HS-5 (cell line): Measurements from ENCODE around the gene KRT2.
"Not testable (repeated sequence)": the region's sequence is repeated elsewhere in the genome, so short reads cannot be mapped to it uniquely, and the experiment has no call there.

Experiments used
- DNase-seq: peaks from one replicate; pipeline ENCODE4 v3.0.0-alpha.2; 2012; ENCODE audit warnings: low read depth

KRT2 gene

GRCh38 chr12:52684431-52684830 is 32.4 kb upstream of the KRT2 start:
- DNase-seq: no peak

GRCh38 chr12:52683575-52684300 is 31.7 kb upstream of the KRT2 start:
- no peak for DNase-seq

GRCh38 chr12:52682938-52683574 is 31.0 kb upstream of the KRT2 start:
- DNase-seq: no peak

GRCh38 chr12:52682381-52682660 is 30.3 kb upstream of the KRT2 start:
- DNase-seq: no peak

GRCh38 chr12:52681526-52682380 is 29.7 kb upstream of the KRT2 start:
- DNase-seq: no peak

- no peak for DNase-seq
These were observed 28.4 kb upstream of the KRT2 start, which contains the start of gene KRT1 for GRCh38 chr12:52680363-52680762. TSS of gene KRT1 (minus strand) at chr12:52680407. CDS start at chr12:52680348, 59 bp downstream.

GRCh38 chr12:52679875-52680274 is 27.9 kb upstream of the KRT2 start:
- no peak for DNase-seq

GRCh38 chr12:52677671-52678070 is 25.7 kb upstream of the KRT2 start:
- no peak for DNase-seq

- no peak for DNase-seq
These were observed 25.1 kb upstream of the KRT2 start for GRCh38 chr12:52677126-52677525.

GRCh38 chr12:52676163-52676562 is 24.2 kb upstream of the KRT2 start:
- DNase-seq: no peak

GRCh38 chr12:52675301-52675701 is 23.3 kb upstream of the KRT2 start:
- DNase-seq: no peak

- DNase-seq: no peak
These were observed 22.4 kb upstream of the KRT2 start for GRCh38 chr12:52674433-52674775.

- DNase-seq: no peak
These were observed 21.9 kb upstream of the KRT2 start for GRCh38 chr12:52673713-52674432.

GRCh38 chr12:52673217-52673616 is 21.2 kb upstream of the KRT2 start:
- DNase-seq: no peak

GRCh38 chr12:52672321-52672933 is 20.4 kb upstream of the KRT2 start:
- DNase-seq: peak; percentile 11

GRCh38 chr12:52670961-52671360 is 18.9 kb upstream of the KRT2 start:
- DNase-seq: no peak

GRCh38 chr12:52670506-52670905 is 18.5 kb upstream of the KRT2 start:
- no peak for DNase-seq

- not testable (repeated sequence) for DNase-seq
These were observed 17.9 kb upstream of the KRT2 start for GRCh38 chr12:52669941-52670340.

GRCh38 chr12:52669426-52669825 is 17.4 kb upstream of the KRT2 start:
- DNase-seq: no peak

GRCh38 chr12:52667931-52668330 is 15.9 kb upstream of the KRT2 start:
- no peak for DNase-seq

- no peak for DNase-seq
These were observed 15.5 kb upstream of the KRT2 start for GRCh38 chr12:52667509-52667908.

- DNase-seq: no peak
These were observed 14.5 kb upstream of the KRT2 start for GRCh38 chr12:52666471-52666870.
